22Rv1 (cell line): ENCODE measurements around the gene SLC2A4.
A peak's percentile ranks its signal among the peaks of the same experiment; 100 is the strongest.

ENCODE experiments used
- H3K27ac ChIP-seq: fragments of 450-650 bp; 2 replicates; pipeline ENCODE4 v1.5.1; 2017
- ZFX ChIP-seq: fragments of 450-650 bp; IDR thresholded peaks from 2 replicates; pipeline ENCODE4 v1.6.1; 2017; ENCODE audit warnings: antibody characterized with exemption, borderline replicate concordance
- TF ChIP-seq, protein P1 (sequence below): fragments of 450-650 bp; IDR thresholded peaks from 2 replicates; pipeline ENCODE4 v1.5.1; 2017; ENCODE audit warnings: mild to moderate bottlenecking

The SLC2A4 gene

DNA sequence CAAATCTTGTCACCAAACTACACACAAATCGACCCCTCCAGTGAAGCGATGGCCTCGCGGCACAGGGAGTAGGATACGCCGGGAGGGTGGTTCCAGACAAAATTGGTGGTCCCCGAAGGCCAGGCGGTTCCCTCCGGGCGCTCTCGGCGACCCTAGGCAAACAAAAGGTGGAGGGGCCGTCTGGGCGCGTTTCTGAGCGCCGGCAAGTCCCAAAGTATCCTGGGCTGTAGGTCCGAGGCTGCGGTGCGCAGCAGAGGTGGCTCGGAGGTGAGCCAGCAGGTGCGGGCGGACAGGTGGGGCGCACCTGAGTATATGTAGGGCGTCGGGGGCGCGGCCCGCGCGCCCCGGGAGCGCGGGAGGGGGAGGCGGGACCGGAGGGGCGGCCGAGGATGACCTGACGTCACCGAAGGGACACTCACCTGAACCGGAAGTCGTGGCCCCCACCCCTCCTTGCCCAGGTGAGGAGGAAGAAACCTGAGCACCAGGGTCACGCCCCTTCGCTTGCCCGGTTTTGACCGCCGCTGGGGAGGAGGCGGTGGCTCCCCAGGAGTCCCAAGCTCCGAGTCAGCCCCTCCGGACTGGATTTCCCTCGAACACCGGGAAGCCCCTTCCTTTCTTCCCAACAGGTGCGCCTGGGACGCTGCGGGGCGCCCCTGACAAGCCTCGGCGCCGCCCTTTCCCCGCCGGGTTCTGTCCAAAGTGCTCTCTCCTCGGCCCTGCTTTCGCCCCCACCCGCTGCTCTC is 19.2 kb upstream of the SLC2A4 start, which contains the start of gene CLDN7:
Gene CLDN7, minus strand, starts transcription at position 287 of the 743 bp plus-strand sequence. CDS start 435 bp downstream, outside the sequence.
- TF ChIP-seq, protein P1, sequence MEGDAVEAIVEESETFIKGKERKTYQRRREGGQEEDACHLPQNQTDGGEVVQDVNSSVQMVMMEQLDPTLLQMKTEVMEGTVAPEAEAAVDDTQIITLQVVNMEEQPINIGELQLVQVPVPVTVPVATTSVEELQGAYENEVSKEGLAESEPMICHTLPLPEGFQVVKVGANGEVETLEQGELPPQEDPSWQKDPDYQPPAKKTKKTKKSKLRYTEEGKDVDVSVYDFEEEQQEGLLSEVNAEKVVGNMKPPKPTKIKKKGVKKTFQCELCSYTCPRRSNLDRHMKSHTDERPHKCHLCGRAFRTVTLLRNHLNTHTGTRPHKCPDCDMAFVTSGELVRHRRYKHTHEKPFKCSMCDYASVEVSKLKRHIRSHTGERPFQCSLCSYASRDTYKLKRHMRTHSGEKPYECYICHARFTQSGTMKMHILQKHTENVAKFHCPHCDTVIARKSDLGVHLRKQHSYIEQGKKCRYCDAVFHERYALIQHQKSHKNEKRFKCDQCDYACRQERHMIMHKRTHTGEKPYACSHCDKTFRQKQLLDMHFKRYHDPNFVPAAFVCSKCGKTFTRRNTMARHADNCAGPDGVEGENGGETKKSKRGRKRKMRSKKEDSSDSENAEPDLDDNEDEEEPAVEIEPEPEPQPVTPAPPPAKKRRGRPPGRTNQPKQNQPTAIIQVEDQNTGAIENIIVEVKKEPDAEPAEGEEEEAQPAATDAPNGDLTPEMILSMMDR = peak; percentile 47
- no peak for TF ChIP-seq ZFX
- H3K27ac ChIP-seq = peak within 1 kb of the TSS; percentile 99

DNA sequence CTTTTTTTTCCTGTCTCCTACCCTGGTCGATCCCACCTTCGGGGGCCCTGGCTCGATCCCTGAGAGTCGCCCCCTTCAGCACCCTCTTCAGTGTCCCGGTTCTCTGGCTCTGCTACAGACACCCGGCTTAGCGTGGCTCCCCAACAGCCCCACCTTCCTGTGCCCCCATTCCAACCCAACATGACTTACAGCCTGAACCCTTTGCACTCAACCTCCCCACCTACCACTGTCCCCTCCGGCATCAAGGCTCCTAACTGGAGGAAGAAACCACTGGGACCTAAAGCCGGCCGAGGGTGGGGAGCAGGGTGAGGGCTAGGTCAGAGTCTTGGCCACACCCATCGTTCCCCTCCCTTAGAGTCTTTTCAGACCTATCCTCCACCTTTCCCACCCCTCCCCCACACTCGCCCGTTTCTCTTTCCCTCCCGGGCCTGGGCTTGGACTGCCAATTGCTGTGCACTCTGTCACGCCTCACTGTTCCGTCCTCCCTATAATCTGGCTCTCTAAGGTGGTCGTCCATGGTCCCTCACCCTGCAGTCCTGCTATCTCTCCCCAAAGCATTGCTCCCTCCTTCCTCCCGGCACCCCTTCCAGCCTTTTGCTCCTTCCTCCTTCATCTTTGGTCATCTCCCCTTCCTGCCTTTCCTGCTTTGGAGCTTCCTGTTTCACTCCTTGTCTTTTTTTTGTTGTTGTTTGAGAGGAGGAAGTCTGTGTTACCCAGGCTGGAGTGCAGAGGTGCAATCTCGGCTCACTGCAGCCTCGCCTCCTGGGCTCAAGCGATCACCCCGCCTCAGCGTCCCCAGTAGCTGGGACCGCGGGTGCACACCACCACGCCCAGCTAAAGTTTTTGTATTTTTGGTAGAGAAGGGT is 18.4 kb upstream of the SLC2A4 start:
- peak overlapping the region; percentile 99 for H3K27ac ChIP-seq
- TF ChIP-seq ZFX = no peak
- TF ChIP-seq, protein P1 = no peak

DNA sequence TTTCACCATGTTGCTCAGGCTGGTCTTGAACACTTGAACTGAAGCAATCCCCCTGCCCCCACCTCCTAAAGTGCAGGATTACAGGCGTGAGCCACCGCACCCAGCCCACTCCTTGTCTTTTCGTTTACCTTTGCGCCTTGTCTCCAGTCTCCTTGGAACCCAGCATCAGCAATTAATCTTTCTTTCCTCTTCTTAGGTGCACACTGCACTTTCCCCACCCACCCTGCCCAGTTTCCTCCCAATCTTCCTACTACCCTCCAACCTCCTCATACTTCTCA is 17.8 kb upstream of the SLC2A4 start:
- TF ChIP-seq, protein P1 = no peak
- no peak for TF ChIP-seq ZFX
- peak overlapping the region; percentile 99 for H3K27ac ChIP-seq

DNA sequence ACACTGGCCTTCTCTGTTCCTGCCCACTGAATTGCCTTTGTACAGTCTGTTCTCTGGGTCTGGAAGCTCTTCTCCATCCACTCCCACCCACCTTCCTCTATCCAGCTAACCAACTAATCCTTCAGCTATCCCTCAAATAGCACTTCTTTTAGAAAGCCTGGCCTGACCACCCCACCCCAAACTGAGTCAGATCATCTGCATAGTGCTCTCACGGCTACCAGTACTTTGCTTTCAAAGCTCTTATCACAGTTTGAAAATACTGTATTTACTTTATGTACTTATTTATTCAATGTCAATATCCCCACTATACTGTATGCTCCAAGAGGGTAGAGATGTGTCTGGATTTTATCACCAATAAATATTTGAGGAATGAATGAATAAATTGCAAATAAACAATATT is 14.7 kb upstream of the SLC2A4 start:
- TF ChIP-seq, protein P1 = no peak
- TF ChIP-seq ZFX = no peak
- H3K27ac ChIP-seq = peak overlapping the region; percentile 61

DNA sequence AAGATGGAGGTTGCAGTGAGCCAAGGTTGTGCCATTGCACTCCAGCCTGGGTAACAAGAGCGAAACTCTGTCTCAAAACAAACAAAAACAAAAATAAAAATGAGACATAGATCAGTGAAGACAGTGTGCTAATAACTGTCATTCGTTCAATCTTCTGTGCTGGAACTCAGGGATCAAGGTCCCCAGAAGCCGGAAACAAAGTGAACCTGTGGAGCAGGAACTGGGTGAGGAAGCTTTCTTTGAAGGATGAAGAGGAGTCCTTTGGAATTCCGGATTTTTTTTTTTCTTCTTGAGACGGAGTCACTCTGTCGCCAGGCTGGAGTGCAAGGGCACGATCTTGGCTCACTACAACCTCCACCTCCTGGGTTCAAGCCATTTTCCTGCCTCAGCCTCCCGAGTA is 2.1 kb upstream of the SLC2A4 start:
- no peak overlapping the region; the same call in 1 of the 2 replicates for H3K27ac ChIP-seq
- TF ChIP-seq ZFX = no peak
- TF ChIP-seq, protein P1 = no peak

DNA sequence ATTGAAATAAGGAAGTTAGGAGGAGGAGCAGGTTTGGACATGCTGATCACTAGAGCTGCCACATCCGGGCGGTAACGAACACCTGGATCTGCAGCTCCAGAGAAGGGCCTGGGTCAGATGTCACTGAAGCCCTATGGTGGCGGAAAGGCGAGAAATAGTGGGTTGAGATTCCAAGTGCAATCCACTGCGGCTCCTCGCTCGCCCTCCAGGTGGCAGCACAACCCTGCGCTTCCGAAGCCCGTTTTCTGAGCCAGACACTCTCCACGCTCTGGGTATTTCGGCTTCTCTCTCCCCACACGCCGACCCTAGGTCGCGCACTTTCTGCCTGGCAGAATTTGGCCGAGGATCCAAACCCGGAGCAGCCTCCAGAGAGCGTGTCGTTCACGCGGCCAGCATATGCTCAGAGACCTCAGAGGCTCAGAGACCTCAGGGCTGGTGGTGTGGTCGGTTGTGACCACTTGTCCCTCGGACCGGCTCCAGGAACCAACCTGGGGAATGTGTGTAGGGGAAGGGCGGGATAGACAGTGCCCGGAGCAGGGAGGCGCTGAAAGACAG is 922 bp upstream of the SLC2A4 start:
- TF ChIP-seq ZFX = no peak
- TF ChIP-seq, protein P1 = peak; percentile 86
- peak overlapping the region; percentile 69 for H3K27ac ChIP-seq
